ENCODE results near the gene CAB39. TPM values are rescaled to one million over a fixed set of nuclear protein-coding genes. Genes with fewer than 3 reads are reported as not detected.

Gene CAB39
- polyA plus RNA-seq, 1 donor (not counting 4 experiments of a cell fraction or from before 2014, with no cell fraction given) = 120 TPM

- H3K9me1 ChIP-seq (ENCODE audit: control insufficient read depth, extremely low read depth, insufficient read depth, low read length) = no peaks in the 10 kb centered on the region
- no peak overlapping the region for H2AFZ ChIP-seq (ENCODE audit: control insufficient read depth, low read length)
- DNase-seq (ENCODE audit: low read depth, low spot score) (no peak), FAIRE-seq (no peak)
- no peak overlapping the region for H3K27ac ChIP-seq (ENCODE audit: control insufficient read depth, insufficient read depth, low read length)
- peak overlapping the region in 1 of 3 experiments; percentile 18 for H3K4me3 ChIP-seq (ENCODE audit: control insufficient read depth in 2 of 3, extremely low read depth in 1 of 3, insufficient read depth in 2 of 3, low read depth in 1 of 3, low read length in 3 of 3)
- H3K27me3 ChIP-seq (ENCODE audit: control insufficient read depth, extremely low read depth, insufficient read depth, low read length) = peaks cover 13% of the 10 kb centered on the region
- H3K36me3 ChIP-seq (ENCODE audit: control insufficient read depth in 2 of 2, extremely low read depth in 1 of 2, insufficient read depth in 2 of 2, low read length in 2 of 2) = no peaks in the 10 kb centered on the region
- peaks cover 4% of the 10 kb centered on the region for H3K9me3 ChIP-seq (ENCODE audit: control insufficient read depth, low read depth, low read length)
- H3K79me2 ChIP-seq (ENCODE audit: control insufficient read depth, insufficient read depth, low read length) = no peaks in the 10 kb centered on the region
- H3K4me1 ChIP-seq (ENCODE audit: control insufficient read depth, extremely low read depth, insufficient read depth, low read length) = no peaks in the 10 kb centered on the region
- TF ChIP-seq CTCF (optimal IDR thresholded peaks at IDR 0.05 in 1 of 3, IDR thresholded peaks at IDR 0.05 in 1 of 3, conservative IDR thresholded peaks at IDR 0.05 in 1 of 3; ENCODE audit: extremely low read depth in 1 of 3, insufficient read depth in 2 of 3, low read length in 3 of 3) (no peak), EZH2 (IDR thresholded peaks at IDR 0.05; ENCODE audit: low read length) (no peak)
- H4K20me1 ChIP-seq (ENCODE audit: control insufficient read depth, extremely low read depth, insufficient read depth, low read length) = no peaks in the 10 kb centered on the region
- H3K4me2 ChIP-seq (ENCODE audit: control insufficient read depth, extremely low read depth, insufficient read depth, low read depth, low read length) = peak overlapping the region; percentile 68
- dilution Hi-C loops (cut with MboI; ENCODE audit: extremely low pct_ligation_motif_present, low sequenced_read_pairs) = no loop called here
- H3K9ac ChIP-seq (ENCODE audit: control insufficient read depth, extremely low read depth, insufficient read depth, low read length) = peak overlapping the region; percentile 25
Measured at GRCh38 chr2:230827774-230828271, 115.2 kb downstream of the CAB39 start.

- dilution Hi-C loops (cut with MboI; ENCODE audit: extremely low pct_ligation_motif_present, low sequenced_read_pairs) = no loop called here
- H3K79me2 ChIP-seq (ENCODE audit: control insufficient read depth, insufficient read depth, low read length) = no peaks in the 10 kb centered on the region
- H3K9me3 ChIP-seq (ENCODE audit: control insufficient read depth, low read depth, low read length) = peaks cover 4% of the 10 kb centered on the region
- no peaks in the 10 kb centered on the region for H3K4me1 ChIP-seq (ENCODE audit: control insufficient read depth, extremely low read depth, insufficient read depth, low read length)
- H3K4me2 ChIP-seq (ENCODE audit: control insufficient read depth, extremely low read depth, insufficient read depth, low read depth, low read length) = peak overlapping the region; percentile 68
- H2AFZ ChIP-seq (ENCODE audit: control insufficient read depth, low read length) = peak overlapping the region; percentile 50
- H3K9ac ChIP-seq (ENCODE audit: control insufficient read depth, extremely low read depth, insufficient read depth, low read length) = peak overlapping the region; percentile 25
- H3K4me3 ChIP-seq (ENCODE audit: control insufficient read depth in 2 of 3, extremely low read depth in 1 of 3, insufficient read depth in 2 of 3, low read depth in 1 of 3, low read length in 3 of 3) = peak overlapping the region in 1 of 3 experiments; percentile 18
- DNase-seq (ENCODE audit: low read depth, low spot score) = no peak
- no peaks in the 10 kb centered on the region for H3K9me1 ChIP-seq (ENCODE audit: control insufficient read depth, extremely low read depth, insufficient read depth, low read length)
- TF ChIP-seq CTCF (optimal IDR thresholded peaks at IDR 0.05 in 1 of 3, IDR thresholded peaks at IDR 0.05 in 1 of 3, conservative IDR thresholded peaks at IDR 0.05 in 1 of 3; ENCODE audit: extremely low read depth in 1 of 3, insufficient read depth in 2 of 3, low read length in 3 of 3) (no peak), EZH2 (IDR thresholded peaks at IDR 0.05; ENCODE audit: low read length) (no peak)
- H3K36me3 ChIP-seq (ENCODE audit: control insufficient read depth in 2 of 2, extremely low read depth in 1 of 2, insufficient read depth in 2 of 2, low read length in 2 of 2) = no peaks in the 10 kb centered on the region
- FAIRE-seq = no peak
- H4K20me1 ChIP-seq (ENCODE audit: control insufficient read depth, extremely low read depth, insufficient read depth, low read length) = no peaks in the 10 kb centered on the region
- H3K27me3 ChIP-seq (ENCODE audit: control insufficient read depth, extremely low read depth, insufficient read depth, low read length) = peaks cover 13% of the 10 kb centered on the region
- no peak overlapping the region for H3K27ac ChIP-seq (ENCODE audit: control insufficient read depth, insufficient read depth, low read length)
Measured at GRCh38 chr2:230828272-230828961, 115.8 kb downstream of the CAB39 start.

All from keratinocyte (primary cell).